HG03039 (cell line): ENCODE data around the gene CLRN3.

Experiments
- ATAC-seq: cut with Tn5 transposase; IDR thresholded peaks from one replicate; pipeline ENCODE4 v1.9.1; 2021; ENCODE audit warnings: mild to moderate bottlenecking, moderate library complexity; ENCODE audit not compliant: unreplicated experiment

The CLRN3 gene

GRCh38 chr10:127850944-127851343 is 41.8 kb downstream of the CLRN3 start:
- no peak for ATAC-seq

DNA sequence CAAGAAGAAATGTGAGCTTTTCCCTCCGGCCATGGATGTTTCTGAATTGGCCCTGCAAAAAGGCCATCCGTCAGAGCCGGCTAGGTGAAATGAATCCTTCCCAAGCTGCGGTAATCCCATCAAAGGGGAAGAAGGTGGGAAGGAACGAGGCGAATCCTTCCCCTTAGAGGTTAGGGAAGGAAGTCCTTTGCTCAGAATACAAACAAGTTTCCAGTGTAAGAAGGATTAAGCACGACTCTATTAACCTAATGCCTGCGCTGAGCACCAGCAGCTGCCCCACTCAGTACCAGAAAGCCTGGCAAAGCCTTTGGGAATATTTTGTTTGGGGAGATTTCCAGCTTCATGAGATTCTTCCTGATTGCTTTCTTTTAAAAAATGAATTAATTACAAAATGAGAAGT is 42.8 kb downstream of the CLRN3 start:
- no peak for ATAC-seq

DNA sequence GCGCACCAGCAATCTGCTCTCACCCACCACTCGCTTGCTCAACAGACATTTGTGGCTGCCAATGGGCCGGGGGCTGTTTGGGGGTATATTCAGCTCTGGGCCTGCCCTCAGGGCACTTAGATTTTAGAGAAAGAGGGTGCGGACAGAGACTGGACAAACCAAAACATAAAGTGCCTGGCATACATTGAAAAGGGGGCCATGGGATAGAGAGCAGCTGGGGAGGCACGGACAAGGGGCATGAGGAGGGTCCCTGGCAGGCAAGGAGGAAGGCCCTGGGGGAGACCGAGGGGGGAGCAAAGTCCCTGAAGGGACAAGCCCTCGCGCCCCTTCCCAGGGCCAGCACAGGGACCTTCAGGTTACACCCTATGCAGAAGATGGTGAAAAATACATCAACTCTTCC is 43.5 kb downstream of the CLRN3 start:
- ATAC-seq = no peak

- ATAC-seq = no peak
Observed at GRCh38 chr10:127848226-127848625, 44.5 kb downstream of the CLRN3 start.

DNA sequence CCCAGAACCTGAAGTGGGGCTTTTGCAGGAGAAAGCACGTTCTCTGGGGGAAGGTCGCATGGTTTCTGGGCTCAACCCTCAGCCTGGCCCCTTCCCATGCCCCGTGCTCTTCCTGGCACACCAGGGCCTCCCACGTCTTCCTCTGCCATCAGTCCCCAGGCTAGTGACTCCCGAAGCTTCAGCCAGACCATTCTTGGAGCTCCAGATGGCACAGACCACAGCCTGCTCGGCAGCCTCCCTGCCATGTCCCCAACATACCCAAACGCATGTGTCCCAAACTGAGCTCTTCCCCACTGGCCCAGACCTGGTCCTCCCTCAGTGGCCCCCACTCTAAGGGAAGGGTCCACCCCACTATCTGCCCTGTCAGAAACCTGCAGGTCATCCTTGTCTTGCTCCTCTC is 47.0 kb downstream of the CLRN3 start:
- no peak for ATAC-seq

DNA sequence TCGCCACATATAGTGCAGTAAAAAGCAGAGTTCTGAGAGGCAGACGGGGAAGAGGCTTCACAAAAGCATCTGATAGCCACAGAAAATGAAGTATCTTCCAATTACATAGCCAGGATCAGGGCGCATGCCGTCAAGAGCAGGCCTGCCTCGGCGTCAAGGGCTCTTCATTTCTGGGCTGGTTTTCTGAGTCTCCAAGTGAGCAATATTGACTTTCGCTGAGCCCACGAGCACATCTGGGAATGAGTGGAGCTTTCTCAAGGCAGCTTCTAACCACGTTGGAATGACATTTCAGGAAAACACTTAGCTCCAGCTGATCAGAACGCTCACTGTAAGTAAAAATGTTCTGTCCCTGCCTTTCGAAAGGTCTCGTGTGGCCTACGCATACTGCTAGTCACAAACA is 51.9 kb downstream of the CLRN3 start:
- no peak for ATAC-seq

DNA sequence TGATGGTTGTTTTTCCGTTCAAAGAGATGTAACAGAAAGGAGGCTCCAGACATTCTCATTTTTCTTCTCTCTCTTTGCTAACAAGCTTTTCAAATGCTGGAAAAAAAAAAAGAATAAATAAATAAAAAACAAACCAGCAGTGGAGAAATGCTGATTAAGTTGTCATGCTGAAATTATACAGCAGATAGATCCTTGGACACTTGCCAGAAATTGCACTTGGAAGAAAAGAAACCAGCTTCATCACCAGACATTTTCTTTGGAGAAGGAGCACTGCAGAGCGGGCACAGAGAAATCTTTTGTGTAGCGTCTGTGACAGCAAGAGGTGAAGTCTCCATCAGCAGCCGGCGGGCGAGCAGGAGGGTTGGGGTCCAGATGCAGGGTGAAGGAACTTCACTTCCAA is 55.8 kb downstream of the CLRN3 start:
- ATAC-seq = no peak

DNA sequence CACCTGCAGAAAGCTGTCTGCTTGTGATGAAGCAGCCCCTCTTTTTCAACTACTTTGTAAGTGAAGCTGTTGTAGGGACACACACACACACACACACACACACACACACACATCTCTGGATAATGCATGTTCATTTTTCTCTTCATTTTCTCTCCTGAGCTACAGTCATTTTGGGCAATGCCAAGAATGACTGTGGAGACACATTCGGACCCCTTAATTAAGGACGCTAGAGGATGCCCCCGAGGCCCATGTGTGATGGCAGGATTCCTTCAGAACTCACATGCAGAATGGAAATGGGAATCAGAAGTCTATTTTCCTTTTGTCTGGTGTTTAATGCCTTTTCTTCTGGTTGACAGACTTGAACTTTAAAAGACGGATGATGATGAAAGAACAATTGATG is 56.6 kb downstream of the CLRN3 start:
- no peak for ATAC-seq

- ATAC-seq = no peak
Observed at GRCh38 chr10:127834791-127835190, 58.0 kb downstream of the CLRN3 start.

- ATAC-seq = no peak
Observed at GRCh38 chr10:127834221-127834620, 58.5 kb downstream of the CLRN3 start.

GRCh38 chr10:127833804-127834203 is 58.9 kb downstream of the CLRN3 start:
- ATAC-seq = no peak

DNA sequence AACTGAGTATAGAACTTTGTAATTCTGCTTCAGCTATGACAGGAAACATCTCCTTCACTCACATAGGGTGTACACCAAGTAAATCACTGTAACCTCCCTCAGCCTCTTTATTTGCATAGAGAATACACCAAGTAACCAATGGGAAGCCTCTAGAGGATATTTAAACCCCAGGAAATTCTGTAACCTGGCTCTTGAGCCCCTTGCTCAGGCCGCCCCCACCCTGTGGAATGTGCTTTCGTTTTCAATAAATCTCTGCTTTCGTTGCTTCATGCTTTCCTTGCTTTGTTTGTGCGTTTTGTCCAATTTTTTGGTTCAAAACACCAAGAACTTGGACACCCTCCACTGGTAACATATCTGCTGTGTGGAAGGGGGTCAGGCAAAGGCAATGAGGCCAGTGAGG is 60.2 kb downstream of the CLRN3 start:
- ATAC-seq = no peak

DNA sequence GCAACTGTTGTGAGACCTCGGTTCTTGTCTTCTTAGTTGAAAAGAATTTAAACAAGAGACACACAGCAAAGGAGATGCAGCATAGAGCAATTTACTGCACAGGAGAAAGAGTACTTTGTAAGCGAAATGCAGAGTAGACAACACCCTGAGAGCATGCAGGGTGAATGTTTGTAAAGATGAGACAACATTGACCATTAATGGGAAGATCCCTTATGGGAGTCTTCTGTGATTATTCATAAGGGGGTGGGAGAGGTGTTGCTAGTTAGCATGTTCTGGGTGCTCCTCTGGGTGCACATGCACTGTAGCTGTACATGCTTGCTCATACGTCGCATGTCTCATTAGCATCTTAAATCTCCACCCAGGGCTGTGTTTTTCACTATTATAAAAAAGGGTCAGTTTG is 62.3 kb downstream of the CLRN3 start:
- ATAC-seq = no peak
